ENCODE data around the gene TLCD5.

Gene TLCD5

GRCh38 chr11:120338107-120338933, 13.2 kb downstream of the TLCD5 start:
- DNase-seq: no peak

GRCh38 chr11:120339394-120339890, 14.3 kb downstream of the TLCD5 start:
- no peak for DNase-seq

- no peak for DNase-seq
Measured at GRCh38 chr11:120340529-120340928, 15.4 kb downstream of the TLCD5 start.

- no peak for DNase-seq
Measured at GRCh38 chr11:120342226-120342625, 17.1 kb downstream of the TLCD5 start.

- no peak for DNase-seq
Measured at GRCh38 chr11:120342678-120343077, 17.6 kb downstream of the TLCD5 start.

- peak; percentile 55 for DNase-seq
Measured at GRCh38 chr11:120343429-120343828, 18.3 kb downstream of the TLCD5 start.

- DNase-seq: peak; percentile 89
Measured at GRCh38 chr11:120344302-120345004, 19.4 kb downstream of the TLCD5 start.

GRCh38 chr11:120346233-120346632, 21.1 kb downstream of the TLCD5 start:
- no peak for DNase-seq

GRCh38 chr11:120350637-120351036, 25.5 kb downstream of the TLCD5 start:
- no peak for DNase-seq

GRCh38 chr11:120352405-120352804, 27.3 kb downstream of the TLCD5 start:
- DNase-seq: no peak

GRCh38 chr11:120354068-120354467, 29.0 kb downstream of the TLCD5 start:
- DNase-seq: no peak

GRCh38 chr11:120354779-120355178, 29.7 kb downstream of the TLCD5 start:
- no peak for DNase-seq

- DNase-seq: no peak
Measured at GRCh38 chr11:120357620-120358019, 32.5 kb downstream of the TLCD5 start.

GRCh38 chr11:120358729-120359128, 33.6 kb downstream of the TLCD5 start:
- DNase-seq: no peak

- no peak for DNase-seq
Measured at GRCh38 chr11:120363436-120363835, 38.3 kb downstream of the TLCD5 start.

GRCh38 chr11:120365512-120365911, 40.4 kb downstream of the TLCD5 start:
- DNase-seq: no peak

- DNase-seq: no peak
Measured at GRCh38 chr11:120372296-120372695, 47.2 kb downstream of the TLCD5 start.

- DNase-seq: no peak
Measured at GRCh38 chr11:120375076-120375475, 50.0 kb downstream of the TLCD5 start.

GRCh38 chr11:120376547-120377182, 51.6 kb downstream of the TLCD5 start:
- no peak for DNase-seq

- no peak for DNase-seq
Measured at GRCh38 chr11:120378474-120378873, 53.4 kb downstream of the TLCD5 start.

- no peak for DNase-seq
Measured at GRCh38 chr11:120381401-120381800, 56.3 kb downstream of the TLCD5 start.
